GM12878 (cell line): Measurements from ENCODE around the gene NCAPH2. TPM values are rescaled to one million over a fixed set of nuclear protein-coding genes. Genes with fewer than 3 reads are reported as not detected.
A peak's percentile ranks its signal among the peaks of the same experiment; 100 is the strongest.

Source experiments
- BCL3 ChIP-seq: IDR thresholded peaks from 2 replicates; pipeline ENCODE4 v1.6.1; 2011; ENCODE audit warnings: borderline replicate concordance, low read depth, mild to moderate bottlenecking, moderate library complexity, low read length; ENCODE audit not compliant: insufficient read depth, poor library complexity, severe bottlenecking
- CBFB ChIP-seq: IDR thresholded peaks from 2 replicates; pipeline ENCODE4 v1.6.1; 2016; ENCODE audit warnings: antibody characterized with exemption, low read depth
- CREM ChIP-seq: IDR thresholded peaks from 2 replicates; pipeline ENCODE4 v1.6.1; 2014; ENCODE audit warnings: antibody characterized with exemption, low read depth
- CTCF ChIP-seq, 3 experiments: IDR thresholded peaks in 2 of 3; conservative IDR thresholded peaks in 1 of 3; 2 replicates each; pipeline ENCODE4 v1.5.1; 2011; ENCODE audit warnings: low read depth in 3 of 3, low read length in 3 of 3, mild to moderate bottlenecking in 3 of 3, control low read depth in 2 of 3, moderate library complexity in 2 of 3, inconsistent platforms in 1 of 3, mixed read lengths in 1 of 3; ENCODE audit not compliant: control insufficient read depth in 2 of 3, insufficient read depth in 1 of 3; ENCODE audit errors: extremely low read depth in 1 of 3
- IKZF2 ChIP-seq, 2 experiments: fragments of 450-650 bp; IDR thresholded peaks; 2 replicates each; pipeline ENCODE4 v1.6.1; 2017; ENCODE audit warnings: mild to moderate bottlenecking in 2 of 2, moderate library complexity in 2 of 2
- PAX5 ChIP-seq: IDR thresholded peaks from 2 replicates; pipeline ENCODE4 v1.6.1; 2011; ENCODE audit warnings: low read depth, low read length, borderline replicate concordance
- PRDM15 ChIP-seq: fragments of 450-650 bp; formaldehyde crosslinking; IDR thresholded peaks from 2 replicates; pipeline ENCODE4 v1.4.0; 2020; ENCODE audit warnings: mild to moderate bottlenecking, moderate library complexity
- YY1 ChIP-seq: IDR thresholded peaks from 2 replicates; pipeline ENCODE4 v1.6.1; 2011; ENCODE audit warnings: low read depth, mild to moderate bottlenecking, low read length
- ZBTB11 ChIP-seq: fragments of 450-650 bp; formaldehyde crosslinking; IDR thresholded peaks from 2 replicates; pipeline ENCODE4 v1.5.0; 2022; ENCODE audit warnings: mild to moderate bottlenecking, missing genetic modification characterization
- ZSCAN29 ChIP-seq: fragments of 450-650 bp; IDR thresholded peaks from 2 replicates; pipeline ENCODE4 v1.6.1; 2017; ENCODE audit warnings: mild to moderate bottlenecking, moderate library complexity
- polyA plus RNA-seq, 11 experiments: library from polyadenylated mRNA; depleted of rRNA in 4 of 11; unstranded in 6 of 11; stranded (reverse) in 5 of 11; fragments of >200 nt; fragmentation: Nextera tagmentation in 4 of 11; fragmentation: Illumina TruSeq in 1 of 11; extraction: Ambion mirVana in 4 of 11; extraction: Trizol in 1 of 11; gene quantifications; 1 replicate in 1 of 11; 2 replicates in 10 of 11; pipeline versions ENCODE4 v1.2.1 to v1.2.3, GENCODE V29; 2011 to 2016; ENCODE audit warnings: inconsistent platforms in 2 of 11, missing spikeins in 2 of 11, low read depth in 1 of 11
- total RNA-seq, 4 experiments: library from RNA; depleted of rRNA in 3 of 4; stranded (reverse); fragments of >200 nt in 3 of 4; fragmentation: Illumina TruSeq in 1 of 4; extraction: Trizol in 1 of 4; gene quantifications; 2 replicates each; pipeline versions ENCODE4 v1.2.1 to v1.2.3, GENCODE V29; 2013 to 2021

NCAPH2 gene
- total and polyA plus RNA-seq, 10 of the 15 experiments (the other 5 are each of a cell fraction or from before 2014, with no cell fraction given), result 5.0 to 110 (median 59.9) TPM

DNA sequence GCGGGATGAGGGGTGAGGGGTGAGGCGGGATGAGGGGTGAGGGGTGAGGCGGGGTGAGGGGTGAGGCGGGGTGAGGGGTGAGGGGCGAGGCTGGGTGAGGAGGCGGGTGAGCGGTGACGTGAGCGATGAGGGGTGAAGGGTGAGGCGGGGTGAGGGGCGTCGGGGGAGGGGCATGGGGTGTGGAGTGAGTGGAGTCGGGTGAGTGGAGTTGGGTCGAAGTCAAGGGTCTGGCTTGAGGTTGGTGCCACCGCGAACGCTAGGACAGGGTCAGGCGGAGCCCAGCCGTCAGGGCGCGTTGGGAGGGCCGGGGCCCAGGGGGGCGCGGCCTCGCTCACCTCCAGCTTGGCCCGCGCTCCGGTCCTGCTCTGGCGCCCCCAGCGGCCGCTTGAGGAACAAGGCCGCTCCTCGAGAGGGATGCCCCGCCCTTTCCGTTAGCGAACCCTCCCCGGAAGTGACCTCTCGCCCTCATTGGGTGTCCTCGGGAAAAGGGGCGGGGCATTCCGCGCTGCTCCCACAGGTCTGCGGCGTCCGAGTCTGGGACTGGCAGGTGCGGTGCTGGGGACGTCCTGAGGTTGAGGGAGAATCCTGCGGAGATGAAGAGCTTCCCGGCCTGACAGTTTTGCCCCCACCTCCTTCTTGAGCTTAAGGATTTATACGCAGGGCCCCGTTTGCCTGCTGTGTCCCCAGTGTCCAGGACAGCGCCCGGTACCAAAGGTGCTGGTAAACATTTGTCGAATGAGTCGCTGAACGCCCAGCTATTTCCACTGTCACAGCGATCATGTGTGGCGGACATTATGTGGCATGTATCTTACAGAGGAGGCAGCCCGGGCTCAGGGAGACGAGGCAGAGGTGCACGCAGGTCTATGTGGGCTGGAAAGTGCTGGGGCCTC, 54.7 kb downstream of the NCAPH2 start, which contains the start of gene SYCE3 (continued):
- TF ChIP-seq CTCF (IDR thresholded peaks at IDR 0.05 in 2 of 3, conservative IDR thresholded peaks at IDR 0.05 in 1 of 3; ENCODE audit: control insufficient read depth in 2 of 3, extremely low read depth in 1 of 3, insufficient read depth in 1 of 3, low read depth in 3 of 3, low read length in 3 of 3), result peak; percentile 92 to 94 (median 92)
- no peak for TF ChIP-seq ZBTB11
- TF ChIP-seq CBFB, result no peak
- TF ChIP-seq YY1, result peak; percentile 46; the same call in 1 of the 2 replicates
- TF ChIP-seq PAX5, result no peak; the same call in 1 of the 2 replicates
- TF ChIP-seq IKZF2 (IDR thresholded peaks at IDR 0.05), result no peak
- no peak for TF ChIP-seq ZSCAN29
- TF ChIP-seq CREM, result peak; percentile 10; the same call in 1 of the 2 replicates
- TF ChIP-seq BCL3, result no peak
- no peak for TF ChIP-seq PRDM15
